Stimulated activated CD4-positive, alpha-beta T cell treated with anti-CD3 and anti-CD28 coated beads, Interleukin-1b, Interleukin-23, amount 100 ng/mL, for 48 hours (primary cell): ENCODE results near the gene ZFHX3.

Experiments
- DNase-seq: peaks from one replicate; pipeline ENCODE4 v3.0.0-alpha.2; 2020

Gene ZFHX3

DNA sequence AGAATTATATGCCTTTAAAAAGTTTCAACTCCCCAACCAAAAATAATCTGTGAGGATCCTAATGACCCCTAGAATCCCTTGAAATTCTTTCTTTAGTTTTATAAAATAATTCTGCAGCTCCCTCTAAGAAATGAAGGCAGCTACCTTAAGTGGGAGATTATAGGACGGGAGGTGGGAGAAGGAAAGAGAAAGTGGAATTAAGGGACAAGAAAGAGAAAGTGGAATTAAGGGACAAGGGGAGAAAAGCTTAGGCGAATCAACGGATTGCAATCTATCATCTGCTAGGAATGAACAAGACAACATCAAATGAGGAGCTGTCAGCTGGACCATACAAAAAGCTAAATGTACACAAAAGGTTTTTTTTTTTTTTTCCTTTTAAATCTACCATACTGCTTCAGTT lies 262.0 kb downstream of the ZFHX3 start:
- DNase-seq: no peak

DNA sequence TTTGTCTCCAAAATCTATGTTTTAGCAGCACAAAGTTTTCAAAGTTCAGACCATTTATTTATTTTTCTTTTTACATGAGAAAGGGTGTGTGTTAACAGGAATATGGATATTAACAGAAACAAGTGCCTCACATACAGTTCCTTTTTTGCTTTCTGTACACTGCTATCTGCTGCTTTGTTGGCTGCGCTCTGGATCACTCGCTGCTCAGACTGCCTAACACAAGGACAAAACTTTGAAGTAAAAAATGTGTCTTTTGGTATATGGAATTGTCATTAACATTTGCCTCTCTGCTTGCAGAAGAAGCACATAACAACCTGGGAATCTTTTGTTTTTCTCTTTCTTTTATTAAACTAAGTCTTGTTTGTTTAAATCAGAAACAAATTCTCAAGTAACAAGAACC lies 262.8 kb downstream of the ZFHX3 start:
- no peak for DNase-seq

DNA sequence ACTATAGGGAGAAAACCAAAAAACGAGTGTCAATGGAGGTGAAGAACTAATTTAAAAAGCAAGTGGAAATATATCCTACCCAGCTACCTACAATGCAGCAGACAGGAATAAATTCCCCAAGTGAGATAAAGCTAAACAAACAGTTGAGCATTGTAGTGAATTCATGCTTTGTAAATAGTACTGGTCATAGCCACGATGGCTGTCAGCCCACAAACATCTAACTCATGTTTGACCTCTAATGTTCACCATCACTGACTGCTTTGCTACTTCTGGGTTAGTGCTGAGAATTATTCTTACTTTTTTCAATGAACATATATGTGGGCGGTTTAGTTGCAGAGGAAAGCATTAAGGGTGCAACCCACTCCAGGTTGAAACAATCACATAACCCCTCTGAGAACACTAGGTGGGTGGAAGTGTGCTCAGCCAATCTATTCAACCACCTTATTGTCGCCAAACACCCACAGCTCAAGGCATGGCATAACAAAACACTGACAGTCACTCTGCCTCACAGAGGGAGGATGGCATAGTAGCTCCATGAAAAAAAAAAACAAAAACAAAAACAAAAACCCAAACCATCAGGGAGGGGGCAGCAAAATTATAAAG lies 264.1 kb downstream of the ZFHX3 start:
- DNase-seq: no peak

DNA sequence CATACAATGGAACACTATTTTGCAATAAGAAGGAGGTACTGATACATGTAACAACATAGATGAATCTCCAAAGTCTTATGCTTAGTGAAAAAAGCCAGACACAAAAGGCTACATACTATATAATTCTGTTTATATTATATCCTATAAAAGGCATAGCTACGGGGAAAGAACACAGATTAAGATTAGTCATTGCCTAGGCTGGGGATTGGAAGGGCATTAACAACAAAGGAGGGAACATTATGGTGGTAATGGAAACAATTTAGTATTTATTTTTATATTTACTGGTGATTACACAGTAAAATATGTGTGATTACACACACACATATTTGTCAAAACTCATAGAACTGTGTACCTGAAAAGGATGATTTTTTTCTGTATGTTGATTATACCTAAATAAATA lies 278.1 kb downstream of the ZFHX3 start:
- no peak for DNase-seq

DNA sequence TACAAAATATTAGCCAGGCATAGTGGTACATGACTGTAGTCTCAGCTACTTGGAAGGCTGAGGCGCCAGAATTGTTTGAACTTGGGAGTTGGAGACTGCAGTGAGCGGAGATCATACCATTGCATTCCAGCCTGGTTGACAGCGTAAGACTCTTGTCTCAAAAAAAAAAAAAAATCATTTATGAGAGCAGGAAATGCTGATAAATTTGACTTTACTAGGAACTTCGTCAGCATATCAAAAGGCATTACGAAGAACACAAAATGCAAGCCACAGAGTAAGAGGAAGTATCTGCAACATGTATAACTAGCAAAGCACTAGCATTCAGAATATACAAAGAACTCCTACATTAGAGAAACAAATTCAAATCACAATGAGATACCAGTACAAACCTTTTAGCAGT lies 279.3 kb downstream of the ZFHX3 start:
- DNase-seq: no peak

DNA sequence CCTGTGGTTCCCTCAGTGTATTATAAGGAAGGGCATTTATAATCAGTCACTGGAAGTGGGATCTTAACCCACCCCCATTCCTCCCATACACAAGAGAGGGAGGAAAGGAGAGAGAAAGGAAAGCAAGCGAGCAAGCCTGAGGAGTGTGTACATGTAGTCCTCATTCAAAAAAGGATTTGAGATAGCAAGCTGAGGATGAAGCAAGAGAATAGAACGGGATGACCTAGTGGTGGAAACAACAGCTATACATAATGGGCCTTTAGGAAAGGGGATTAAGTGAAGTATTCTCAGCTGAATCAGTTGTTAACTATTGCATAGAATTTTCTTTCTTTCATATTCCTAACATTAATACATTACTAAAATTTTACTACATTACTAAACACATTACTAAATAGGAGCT lies 281.4 kb downstream of the ZFHX3 start:
- DNase-seq: no peak

DNA sequence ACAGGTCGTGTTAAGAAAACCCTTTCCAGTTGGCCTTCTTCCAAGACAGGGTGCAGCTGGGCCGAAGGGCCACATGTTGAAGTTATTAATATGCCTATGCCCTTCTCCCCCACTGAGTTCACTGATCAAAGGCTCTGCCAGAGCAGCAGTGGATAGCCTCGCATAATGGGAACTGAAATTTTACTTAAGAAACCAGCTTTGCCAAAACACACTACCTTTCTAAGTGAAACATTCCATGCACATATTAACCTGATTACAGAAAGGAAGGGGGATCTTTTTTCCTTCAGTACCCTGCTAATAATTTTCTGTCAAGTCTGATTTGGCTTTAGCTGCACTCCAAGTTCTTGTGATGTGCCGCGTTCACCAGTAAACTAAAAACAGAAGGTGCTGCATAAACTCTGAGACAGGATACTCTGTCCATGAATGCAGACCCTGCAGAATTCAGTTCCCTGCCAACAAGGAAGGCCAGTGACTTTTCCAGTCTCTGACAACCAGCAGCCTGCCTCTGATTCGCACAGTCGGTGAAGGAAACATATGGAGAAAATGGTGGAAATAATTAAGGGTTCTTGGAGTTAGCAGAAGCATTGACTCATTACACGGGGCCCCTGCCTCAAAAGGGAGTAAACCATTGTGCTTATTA lies 283.8 kb downstream of the ZFHX3 start:
- DNase-seq: no peak

DNA sequence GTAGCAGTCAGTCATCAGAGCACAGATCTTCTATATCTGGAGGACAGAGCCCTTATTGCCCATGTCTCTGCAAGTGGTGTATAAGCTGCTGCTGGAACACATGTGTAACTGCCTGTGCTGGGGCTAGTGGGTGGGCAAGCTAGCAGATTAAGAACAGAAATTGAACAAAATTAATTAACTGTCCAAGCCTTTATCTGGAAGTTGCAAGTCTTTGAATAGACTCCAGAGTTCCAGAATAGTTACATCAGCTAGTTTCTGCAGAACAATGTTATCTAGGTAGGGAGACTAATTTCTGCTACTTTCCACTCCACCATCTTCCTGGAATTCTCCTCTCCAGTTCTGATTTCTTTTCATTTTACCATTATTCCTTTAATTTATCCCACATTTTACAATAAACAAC lies 287.3 kb downstream of the ZFHX3 start:
- DNase-seq: no peak

DNA sequence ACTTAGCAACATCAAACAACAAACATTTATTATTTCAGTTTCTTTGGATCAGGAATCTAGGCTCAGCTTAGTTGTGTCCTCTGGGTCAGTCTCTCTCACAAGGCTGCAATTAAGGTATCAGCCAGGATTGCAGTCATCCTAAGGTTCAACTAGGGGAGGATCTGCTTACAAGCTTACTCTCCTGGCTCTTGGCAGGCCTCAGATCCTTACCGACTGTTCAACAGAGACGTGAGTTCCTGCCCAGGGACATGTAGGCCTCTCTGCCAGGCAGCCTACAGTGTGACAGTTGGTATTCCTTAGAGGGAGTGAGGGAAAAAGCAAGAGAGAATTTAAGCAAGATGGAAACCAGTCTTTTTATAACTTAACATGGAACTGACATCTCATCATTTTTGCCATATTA lies 294.0 kb downstream of the ZFHX3 start:
- DNase-seq: no peak

DNA sequence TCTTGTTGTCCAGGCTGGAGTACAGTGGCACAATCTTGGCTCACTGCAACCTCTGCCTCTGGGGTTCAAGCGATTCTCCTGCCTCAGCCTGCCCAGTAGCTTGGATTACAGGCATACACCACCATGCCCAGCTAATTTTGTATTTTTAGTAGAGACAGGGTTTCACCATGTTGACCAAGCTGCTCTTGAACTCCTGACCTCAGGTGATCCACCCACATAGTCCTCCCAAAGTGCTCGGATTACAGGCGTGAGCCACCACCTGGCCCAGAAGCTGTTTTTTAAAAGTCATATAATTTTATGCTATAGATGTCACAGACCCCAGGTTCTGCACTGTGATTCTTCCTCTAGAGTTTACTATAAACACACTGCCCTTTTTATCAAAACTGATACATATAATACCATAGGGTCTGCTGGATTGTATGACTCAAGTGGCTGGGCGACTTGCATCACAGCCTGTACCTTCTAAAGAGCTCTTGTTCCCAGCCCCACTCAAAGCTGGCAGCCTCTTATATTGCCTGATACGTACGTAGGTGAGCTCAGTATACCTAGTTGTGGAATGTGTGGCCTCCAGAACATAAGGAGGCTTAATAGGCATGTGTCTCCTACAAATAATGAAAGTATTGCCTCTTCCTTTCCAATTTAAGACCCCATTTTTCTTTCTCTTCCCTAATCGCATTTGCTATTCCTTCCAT lies 295.8 kb downstream of the ZFHX3 start:
- DNase-seq: no peak

DNA sequence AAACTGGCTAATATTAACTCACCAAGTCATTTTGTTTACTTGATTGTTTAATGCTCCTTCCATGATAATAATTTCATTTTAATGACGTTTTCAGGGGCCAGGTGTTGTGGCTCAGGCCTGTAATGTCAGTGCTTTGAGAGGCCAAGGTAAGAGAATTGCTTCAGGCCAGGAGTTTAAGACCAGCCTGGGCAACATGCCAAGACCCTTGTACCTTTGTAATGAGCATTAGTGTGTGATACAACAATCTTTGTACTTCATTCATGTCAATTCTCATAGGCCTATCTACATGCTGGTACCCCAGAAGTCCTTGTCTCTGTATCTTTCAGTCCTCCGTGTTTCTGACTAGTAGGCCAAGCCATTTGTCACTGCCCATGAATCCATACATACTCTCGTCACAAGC lies 296.9 kb downstream of the ZFHX3 start:
- DNase-seq: no peak

DNA sequence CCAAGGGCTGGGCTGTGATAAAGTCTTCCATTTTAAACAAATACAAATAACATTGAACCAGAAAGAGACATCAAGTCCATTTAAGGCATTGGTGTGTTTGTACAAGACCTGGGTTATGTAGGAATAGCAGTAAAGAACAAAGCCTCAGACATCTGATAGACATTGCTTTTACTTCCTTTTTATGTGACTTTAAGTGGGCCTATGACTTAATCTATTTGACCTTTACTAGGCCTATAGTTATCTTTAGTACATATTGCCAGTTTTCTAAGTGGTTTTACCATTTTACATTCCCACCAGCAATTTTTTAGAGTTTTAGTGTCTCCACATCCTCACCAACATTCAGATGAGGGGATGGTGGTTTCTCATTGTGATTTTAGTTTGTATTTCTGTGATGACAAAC lies 298.8 kb downstream of the ZFHX3 start:
- DNase-seq: no peak

DNA sequence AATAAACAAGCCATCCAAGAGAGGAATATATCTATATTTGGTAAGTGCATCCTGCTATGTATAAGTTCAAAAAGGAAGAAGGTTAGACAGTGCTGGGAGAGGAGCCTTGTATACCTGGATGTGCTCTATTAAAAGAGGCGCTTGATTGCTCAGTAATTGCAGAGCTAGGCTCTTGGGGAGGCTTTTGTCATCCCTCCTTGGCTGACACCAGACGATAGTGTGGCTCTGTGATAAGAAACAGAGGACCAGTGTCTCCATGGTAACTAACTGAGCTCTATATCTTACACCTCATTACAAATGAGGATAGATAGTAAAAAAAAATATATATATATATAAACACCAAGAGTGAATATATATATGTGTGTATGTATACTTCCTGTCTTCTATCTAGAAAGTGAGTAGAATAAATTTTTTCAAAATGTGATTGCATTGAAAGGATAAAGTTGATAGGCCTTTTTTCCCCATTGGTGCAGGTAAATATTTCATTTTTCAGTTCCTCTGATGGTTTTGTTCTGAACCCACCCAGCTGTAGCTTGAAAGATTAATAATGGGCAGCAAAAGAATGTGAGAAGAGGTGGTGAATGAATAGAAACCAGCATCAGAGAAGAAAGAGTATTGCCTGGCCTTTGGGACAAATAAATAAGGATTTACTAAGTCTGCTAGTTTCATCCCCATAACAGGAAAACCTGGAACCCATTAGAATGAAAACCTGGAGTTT lies 303.7 kb downstream of the ZFHX3 start:
- no peak for DNase-seq

DNA sequence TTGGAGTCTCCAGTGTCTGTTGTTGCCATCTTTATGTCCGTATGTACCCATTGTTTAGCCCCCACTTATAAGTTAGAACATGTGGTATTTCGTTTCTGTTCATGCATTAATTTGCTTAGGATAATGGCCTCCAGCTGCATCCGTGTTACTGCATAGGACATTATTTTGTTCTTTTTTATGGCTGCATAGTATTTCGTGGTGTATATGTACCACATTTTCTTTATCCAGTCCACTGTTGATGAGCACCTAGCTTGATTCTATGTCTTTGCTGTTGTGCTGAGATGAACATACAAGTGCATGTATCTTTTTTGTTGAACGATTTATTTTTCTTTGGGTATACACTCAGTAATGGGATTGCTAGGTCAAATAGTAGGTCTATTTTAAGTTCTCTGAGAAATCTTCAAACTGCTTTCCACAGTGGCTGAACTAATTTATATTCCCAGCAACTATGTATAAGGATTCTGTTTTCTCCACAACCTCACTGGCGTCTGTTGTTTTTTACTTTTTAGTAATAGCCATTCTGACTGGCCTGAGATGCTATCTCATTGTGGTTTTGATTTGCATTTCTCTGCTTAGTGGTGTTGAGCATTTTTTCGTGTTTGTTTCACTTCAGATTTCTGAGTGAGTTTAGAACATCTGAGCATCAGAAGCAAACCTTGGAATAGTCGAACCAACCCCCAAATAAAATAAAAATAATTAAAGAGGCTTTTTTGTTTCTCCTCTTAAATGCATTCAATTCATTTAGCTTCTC lies 304.7 kb downstream of the ZFHX3 start:
- no peak for DNase-seq

DNA sequence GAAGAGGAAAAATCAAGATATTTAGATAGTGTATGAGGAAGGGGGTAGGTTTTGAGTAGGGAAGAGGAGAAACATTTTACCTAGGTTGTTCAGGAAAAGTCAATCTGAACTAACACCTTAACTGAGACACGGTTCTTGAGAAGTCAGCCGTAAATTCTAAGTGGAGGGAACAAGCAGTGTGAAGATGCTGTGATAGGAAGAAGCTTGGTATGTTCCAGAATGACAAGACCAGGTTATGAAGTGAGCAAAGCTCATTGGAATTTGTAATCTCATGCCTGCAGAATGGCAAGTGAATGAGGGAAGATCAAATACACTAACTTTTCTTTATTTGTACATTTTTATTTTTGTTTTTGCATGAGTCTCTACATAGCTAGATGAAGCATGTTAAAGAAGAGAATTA lies 307.6 kb downstream of the ZFHX3 start:
- no peak for DNase-seq

DNA sequence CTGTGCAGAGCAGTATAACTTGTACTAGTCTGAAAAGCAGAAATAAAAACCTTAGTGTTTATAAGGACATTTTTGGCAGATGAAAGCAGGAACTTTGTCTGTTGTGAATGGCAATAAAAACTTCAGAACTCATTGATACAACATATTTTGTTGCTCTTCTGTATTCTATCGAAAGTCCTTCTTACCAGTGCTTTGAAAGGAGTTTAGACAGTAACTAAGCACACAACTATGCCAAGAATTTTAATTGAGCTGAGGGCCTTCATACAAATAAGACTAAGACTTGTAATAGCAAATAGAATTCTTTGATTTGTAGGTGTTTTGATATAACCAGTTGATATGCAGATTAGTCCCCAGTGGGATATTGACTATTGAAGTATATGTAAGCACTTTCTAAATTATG lies 308.4 kb downstream of the ZFHX3 start:
- no peak for DNase-seq

DNA sequence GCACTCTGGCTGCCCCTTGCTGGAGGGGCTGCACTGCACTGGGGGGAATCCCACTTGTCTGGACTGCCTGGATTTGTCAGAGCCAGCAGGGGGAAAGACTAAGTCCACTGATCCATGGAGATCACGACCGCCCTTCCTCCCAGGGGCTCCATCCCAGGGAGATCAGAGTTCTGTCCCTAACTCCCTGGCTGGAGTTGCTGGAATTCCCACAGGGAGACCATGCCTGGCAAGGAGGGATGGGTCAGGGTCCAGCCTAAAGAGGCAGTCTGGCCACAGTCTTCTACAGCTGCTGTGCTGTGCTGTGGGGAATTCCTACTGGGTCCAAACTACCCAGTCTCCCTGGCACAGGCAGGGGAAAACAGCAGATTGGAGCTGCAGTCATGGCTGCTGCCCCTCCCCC lies 311.9 kb downstream of the ZFHX3 start:
- DNase-seq: no peak
